HepG2 (cell line): ENCODE results near the gene ZFYVE28.

ENCODE experiments used
- FOXM1 ChIP-seq: sonication (generic); formaldehyde crosslinking; IDR thresholded peaks from 2 replicates; pipeline ENCODE4 v1.5.0; 2020; ENCODE audit warnings: missing genetic modification reagents
- JUNB ChIP-seq: sonication (generic); formaldehyde crosslinking; IDR thresholded peaks from 2 replicates; pipeline ENCODE4 v1.8.0; 2022; ENCODE audit warnings: missing genetic modification reagents, mild to moderate bottlenecking, borderline replicate concordance
- MAFG ChIP-seq: sonication (generic); formaldehyde crosslinking; IDR thresholded peaks from 2 replicates; pipeline ENCODE4 v1.5.1; 2020; ENCODE audit warnings: mild to moderate bottlenecking, missing genetic modification reagents
- POLR2A ChIP-seq, 2 experiments: IDR thresholded peaks; 2 replicates each; pipeline ENCODE4 v1.6.1; 2011; ENCODE audit warnings: low read depth in 2 of 2, low read length in 2 of 2, mild to moderate bottlenecking in 1 of 2, moderate library complexity in 1 of 2; ENCODE audit not compliant: insufficient read depth in 1 of 2
- ZNF138 ChIP-seq: sonication (generic); formaldehyde crosslinking; IDR thresholded peaks from 2 replicates; pipeline ENCODE4 v1.5.0; 2020; ENCODE audit warnings: mild to moderate bottlenecking, low read depth, missing genetic modification reagents
- TF ChIP-seq, protein P1 (sequence below): sonication (generic); formaldehyde crosslinking; conservative IDR thresholded peaks from 2 replicates; pipeline ENCODE4 v1.8.0; 2022; ENCODE audit warnings: low read depth, missing genetic modification reagents
- TF ChIP-seq, protein P2 (sequence below): sonication (generic); formaldehyde crosslinking; IDR thresholded peaks from 2 replicates; pipeline ENCODE4 v1.5.0; 2020; ENCODE audit warnings: mild to moderate bottlenecking, missing genetic modification reagents, moderate library complexity

DNA sequence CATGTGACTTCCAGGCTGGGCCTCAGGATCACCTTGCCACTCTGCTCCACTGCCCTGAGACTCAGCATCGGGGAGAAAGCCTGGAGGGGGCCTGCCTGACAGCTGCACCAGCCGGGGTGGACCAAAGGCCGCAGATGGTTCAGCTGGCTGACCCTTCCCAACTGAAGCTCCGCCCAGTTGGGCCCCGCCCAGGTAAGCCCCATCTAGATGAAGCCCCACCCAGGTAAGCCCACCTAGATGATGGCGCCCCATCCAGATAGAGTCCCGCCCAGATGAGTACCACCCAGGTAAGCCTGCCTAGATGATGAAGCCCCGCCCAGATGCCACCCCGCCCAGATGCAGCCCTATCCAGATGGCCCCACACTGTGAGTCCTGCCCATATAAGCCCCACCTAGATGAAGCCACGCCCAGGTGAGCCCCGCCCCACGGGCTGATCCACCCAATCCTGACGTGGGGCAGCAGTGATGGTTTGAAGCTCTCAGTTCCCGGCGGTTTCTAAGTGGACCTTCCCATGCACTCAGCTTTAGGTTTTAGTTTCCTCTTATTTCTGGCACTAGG lies 10.0 kb downstream of the ZFYVE28 start:
- TF ChIP-seq MAFG (CRISPR knock-in tag) (no peak), JUNB (CRISPR knock-in tag) (no peak), POLR2A (IDR thresholded peaks at IDR 0.05; ENCODE audit: insufficient read depth in 1 of 2, low read depth in 2 of 2, low read length in 2 of 2) (no peak), FOXM1 (CRISPR knock-in tag) (no peak), ZNF138 (no peak)
- TF ChIP-seq, protein P1, sequence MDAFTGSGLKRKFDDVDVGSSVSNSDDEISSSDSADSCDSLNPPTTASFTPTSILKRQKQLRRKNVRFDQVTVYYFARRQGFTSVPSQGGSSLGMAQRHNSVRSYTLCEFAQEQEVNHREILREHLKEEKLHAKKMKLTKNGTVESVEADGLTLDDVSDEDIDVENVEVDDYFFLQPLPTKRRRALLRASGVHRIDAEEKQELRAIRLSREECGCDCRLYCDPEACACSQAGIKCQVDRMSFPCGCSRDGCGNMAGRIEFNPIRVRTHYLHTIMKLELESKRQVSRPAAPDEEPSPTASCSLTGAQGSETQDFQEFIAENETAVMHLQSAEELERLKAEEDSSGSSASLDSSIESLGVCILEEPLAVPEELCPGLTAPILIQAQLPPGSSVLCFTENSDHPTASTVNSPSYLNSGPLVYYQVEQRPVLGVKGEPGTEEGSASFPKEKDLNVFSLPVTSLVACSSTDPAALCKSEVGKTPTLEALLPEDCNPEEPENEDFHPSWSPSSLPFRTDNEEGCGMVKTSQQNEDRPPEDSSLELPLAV (CRISPR knock-in tag), result no peak
- TF ChIP-seq, protein P2, sequence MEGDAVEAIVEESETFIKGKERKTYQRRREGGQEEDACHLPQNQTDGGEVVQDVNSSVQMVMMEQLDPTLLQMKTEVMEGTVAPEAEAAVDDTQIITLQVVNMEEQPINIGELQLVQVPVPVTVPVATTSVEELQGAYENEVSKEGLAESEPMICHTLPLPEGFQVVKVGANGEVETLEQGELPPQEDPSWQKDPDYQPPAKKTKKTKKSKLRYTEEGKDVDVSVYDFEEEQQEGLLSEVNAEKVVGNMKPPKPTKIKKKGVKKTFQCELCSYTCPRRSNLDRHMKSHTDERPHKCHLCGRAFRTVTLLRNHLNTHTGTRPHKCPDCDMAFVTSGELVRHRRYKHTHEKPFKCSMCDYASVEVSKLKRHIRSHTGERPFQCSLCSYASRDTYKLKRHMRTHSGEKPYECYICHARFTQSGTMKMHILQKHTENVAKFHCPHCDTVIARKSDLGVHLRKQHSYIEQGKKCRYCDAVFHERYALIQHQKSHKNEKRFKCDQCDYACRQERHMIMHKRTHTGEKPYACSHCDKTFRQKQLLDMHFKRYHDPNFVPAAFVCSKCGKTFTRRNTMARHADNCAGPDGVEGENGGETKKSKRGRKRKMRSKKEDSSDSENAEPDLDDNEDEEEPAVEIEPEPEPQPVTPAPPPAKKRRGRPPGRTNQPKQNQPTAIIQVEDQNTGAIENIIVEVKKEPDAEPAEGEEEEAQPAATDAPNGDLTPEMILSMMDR, result no peak
